HEK293T (cell line): ENCODE data around the gene TAS1R2.

Experiments used
- ARNT ChIP-seq: fragments of 450-650 bp; IDR thresholded peaks from 2 replicates; pipeline ENCODE4 v1.6.1; 2017; ENCODE audit warnings: mild to moderate bottlenecking
- BHLHE40 ChIP-seq: fragments of 450-650 bp; IDR thresholded peaks from 2 replicates; pipeline ENCODE4 v1.6.1; 2016; ENCODE audit warnings: mild to moderate bottlenecking, moderate library complexity, borderline replicate concordance
- FOXK2 ChIP-seq: fragments of 450-650 bp; IDR thresholded peaks from 2 replicates; pipeline ENCODE4 v1.6.1; 2016; ENCODE audit warnings: mild to moderate bottlenecking
- FOXM1 ChIP-seq: fragments of 450-650 bp; IDR thresholded peaks from 2 replicates; pipeline ENCODE4 v1.6.1; 2017; ENCODE audit warnings: mild to moderate bottlenecking, borderline replicate concordance
- NFRKB ChIP-seq: fragments of 450-650 bp; IDR thresholded peaks from 2 replicates; pipeline ENCODE4 v1.6.1; 2016; ENCODE audit warnings: mild to moderate bottlenecking, moderate library complexity
- SP1 ChIP-seq: fragments of 450-650 bp; IDR thresholded peaks from 2 replicates; pipeline ENCODE4 v1.6.1; 2017
- SUZ12 ChIP-seq: fragments of 450-650 bp; IDR thresholded peaks from 2 replicates; pipeline ENCODE4 v1.6.1; 2016; ENCODE audit warnings: mild to moderate bottlenecking

GRCh38 chr1:18876210-18876609 lies 16.8 kb upstream of the TAS1R2 start:
- TF ChIP-seq NFRKB (no peak), ARNT (no peak), BHLHE40 (no peak), SUZ12 (no peak), SP1 (no peak), FOXK2 (no peak), FOXM1 (no peak)
